HG03469 (cell line): ENCODE data around the gene RAPGEF1.
"Not testable (repeated sequence)": the region's sequence is repeated elsewhere in the genome, so short reads cannot be mapped to it uniquely, and the experiment has no call there.

ENCODE experiments used
- ATAC-seq: cut with Tn5 transposase; IDR thresholded peaks from one replicate; pipeline ENCODE4 v1.9.1; 2021; ENCODE audit warnings: mild to moderate bottlenecking, moderate library complexity, moderate number of reproducible peaks; ENCODE audit not compliant: unreplicated experiment

The RAPGEF1 gene

DNA sequence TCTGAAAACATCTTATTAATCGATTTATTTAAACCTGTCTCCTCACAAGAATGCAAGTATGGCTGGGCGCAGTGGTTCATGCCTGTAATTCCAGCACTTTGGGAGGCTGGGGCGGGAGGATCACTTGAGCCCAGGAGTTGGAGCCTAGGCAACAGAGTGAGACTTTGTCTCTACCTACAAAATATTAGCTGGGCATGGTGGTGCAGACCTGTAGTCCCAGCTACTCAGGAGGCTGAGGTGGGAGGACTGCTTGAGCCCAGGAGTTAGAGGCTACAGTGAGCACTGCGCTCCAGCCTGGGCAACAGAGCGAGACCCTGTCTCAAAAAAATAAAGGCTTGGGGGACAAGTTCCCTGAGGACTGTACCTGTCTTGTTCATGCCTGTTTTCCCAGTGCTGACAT, 85.5 kb downstream of the RAPGEF1 start:
- not testable (repeated sequence) for ATAC-seq

DNA sequence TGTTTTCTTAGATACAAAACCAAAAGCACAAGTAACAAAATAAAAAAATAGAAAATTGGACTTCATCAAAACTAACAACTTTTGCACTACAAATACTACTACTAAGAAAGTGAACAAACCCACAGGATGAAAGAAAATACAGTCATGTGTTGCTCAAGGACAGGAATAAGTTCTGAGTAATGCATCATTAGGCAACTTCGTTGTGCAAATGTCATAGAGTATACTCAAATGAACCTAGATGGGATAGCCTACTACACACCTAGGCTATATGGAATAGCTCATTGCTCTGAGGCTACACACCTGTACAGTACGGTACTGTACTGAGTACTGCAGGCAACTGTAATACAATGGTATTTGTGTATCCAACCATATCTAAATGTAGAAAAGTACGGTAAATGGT, 88.3 kb downstream of the RAPGEF1 start:
- ATAC-seq = no peak

DNA sequence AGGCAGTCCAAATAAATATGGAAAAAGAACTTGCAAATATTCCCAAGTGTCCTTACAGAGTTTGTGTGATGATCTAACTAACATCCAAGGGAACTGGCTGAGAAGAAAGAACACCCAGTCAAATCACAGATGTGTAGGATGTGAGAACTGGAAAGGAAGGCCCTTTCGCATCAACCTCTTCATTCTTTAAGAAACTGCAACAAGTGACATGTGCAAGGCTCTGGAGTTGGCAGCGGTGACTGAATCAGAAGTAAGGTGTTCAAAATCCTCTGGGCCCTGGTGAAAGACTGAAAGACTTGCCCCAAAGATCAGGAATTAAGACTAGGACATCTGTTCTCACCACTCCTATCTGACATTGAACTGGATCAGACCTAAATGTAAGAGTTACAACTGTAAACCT, 88.7 kb downstream of the RAPGEF1 start:
- no peak for ATAC-seq

DNA sequence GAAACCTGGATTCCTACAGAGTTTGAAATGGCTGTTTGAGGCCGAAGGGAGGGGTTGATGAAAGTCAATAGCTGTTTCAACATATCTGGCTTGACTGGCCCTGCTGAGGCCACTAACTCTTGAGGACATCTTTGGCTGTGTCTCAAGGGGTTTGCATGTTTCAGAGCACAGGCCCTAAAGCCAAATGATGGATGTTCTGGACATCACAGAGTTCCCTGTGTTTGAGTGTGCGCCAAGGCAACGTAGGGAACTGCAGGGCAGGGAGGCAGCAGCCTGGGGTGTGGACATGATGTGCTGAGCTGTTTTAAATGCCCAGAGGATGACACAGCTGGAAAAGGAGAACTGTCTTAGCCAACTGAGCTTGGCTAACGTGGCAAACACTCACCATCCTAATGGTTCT, 89.6 kb downstream of the RAPGEF1 start:
- ATAC-seq = no peak

DNA sequence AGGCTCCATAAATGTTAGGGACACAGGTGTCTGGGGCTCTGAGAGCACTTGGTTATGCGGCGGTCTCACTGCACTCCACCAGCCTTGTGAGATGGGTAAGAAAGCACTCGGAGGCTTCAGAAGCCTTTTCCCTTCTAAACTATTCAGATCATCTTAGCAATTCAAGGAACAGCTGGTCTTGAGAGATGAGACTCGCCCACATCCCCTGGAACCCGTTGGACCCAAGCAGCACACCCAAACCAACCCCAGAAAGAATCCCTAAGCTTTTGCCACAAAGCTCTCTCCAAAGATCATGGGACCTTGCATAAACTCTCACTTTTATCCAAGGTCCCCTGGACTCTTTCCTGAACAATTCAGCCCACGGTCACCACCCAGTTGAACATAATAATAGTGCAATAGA, 90.2 kb downstream of the RAPGEF1 start:
- no peak for ATAC-seq

DNA sequence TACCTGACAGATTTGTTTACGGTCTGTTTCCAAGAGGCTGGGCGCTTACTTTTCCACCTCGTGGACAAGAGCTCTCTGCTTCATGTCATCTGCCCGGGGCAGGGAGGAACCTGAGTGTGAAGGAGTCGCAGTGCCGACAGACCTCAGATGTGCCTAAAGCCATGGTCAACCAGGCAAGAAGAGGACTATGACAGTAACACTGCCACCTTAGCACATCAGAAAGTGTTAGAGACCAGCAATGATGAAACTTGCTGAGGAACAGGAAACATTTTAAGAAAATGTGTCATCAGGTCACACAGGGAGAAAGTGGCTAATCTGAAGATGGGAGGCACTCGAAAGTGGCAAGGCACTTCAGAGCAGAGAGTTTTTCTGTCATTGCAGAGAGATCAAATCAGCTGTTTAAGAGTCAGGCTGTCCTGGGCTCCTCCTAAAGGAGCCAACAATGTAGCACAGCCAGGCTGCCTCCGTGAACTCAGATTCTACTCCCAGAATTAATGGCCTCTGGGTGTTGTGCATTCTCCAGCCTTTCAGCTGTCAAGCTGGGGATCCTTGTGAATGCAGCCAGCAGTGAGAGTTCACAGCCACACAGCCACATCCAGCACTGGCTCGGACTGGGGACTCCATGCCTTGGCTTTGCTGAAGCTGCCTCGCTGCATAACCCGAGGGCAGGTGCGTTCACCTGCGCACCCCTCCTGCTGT, 94.6 kb downstream of the RAPGEF1 start:
- ATAC-seq = no peak

DNA sequence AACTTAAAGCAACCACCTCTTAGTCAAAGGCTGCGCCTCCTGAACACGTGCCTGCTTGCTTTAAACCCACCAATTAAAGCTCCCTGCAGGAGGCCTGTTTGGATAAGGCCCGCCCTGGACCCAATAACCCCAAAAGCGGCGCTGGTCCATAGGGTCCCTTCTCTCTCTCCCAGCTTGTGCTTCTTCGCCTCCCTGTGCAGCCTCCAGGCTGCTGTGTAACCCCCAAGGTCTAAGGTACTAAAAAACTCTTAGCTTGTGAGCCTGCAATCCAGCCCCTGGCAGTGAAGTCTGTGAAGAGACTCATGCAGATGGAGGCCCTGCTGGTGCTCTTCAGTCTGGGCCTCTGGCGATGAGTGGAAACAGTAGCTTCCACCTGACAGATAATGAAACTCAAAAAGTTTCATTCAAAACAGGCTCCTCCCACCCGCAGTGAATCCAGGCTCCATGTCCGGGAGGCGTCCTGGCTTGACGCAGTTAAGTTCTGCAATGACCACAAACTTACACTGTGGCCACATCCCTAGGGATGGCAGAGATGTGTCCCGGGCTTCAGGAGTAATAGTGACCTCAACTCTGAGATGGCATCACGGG, 97.3 kb downstream of the RAPGEF1 start:
- ATAC-seq = no peak

DNA sequence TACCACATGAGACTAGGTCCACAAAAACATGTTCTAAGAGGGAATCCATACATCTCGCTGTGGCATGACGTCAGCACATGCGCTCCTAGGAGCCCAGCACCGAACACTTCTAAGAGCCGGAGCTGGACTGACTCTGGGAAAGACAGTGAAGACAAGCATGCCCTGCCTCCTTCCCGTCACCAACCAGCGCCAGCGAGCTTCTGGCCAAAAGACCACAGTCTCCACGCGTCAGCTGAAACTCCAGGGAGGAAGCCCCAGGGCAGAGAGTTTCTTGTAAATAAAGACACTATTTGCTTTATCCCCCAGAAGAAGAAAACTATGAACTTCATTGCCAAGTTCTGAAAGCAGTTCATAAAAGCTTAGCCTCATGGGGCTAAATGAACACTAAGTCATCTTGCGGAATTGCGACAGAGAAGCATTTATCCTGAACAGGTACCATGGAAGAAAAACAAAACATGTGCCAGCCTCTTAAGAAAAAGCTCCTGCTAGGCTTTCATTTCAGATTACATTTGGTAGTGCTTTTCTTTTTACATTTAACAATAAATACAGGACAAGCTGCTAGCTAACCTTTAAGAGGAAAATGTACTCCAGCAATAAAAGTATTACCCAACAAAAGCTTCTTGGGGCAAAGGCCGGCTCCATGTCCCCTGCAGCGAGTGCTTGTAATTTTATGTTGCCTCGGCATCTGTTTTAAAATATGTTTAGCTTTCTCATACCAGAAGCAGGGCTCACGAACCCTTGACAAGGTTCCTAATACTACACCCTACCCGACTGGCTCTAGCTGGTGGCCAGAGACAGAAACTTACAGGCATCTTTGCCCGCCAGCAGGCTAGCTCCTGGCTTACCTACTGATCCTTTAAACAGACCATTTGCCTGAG, 98.0 kb downstream of the RAPGEF1 start:
- ATAC-seq = no peak

DNA sequence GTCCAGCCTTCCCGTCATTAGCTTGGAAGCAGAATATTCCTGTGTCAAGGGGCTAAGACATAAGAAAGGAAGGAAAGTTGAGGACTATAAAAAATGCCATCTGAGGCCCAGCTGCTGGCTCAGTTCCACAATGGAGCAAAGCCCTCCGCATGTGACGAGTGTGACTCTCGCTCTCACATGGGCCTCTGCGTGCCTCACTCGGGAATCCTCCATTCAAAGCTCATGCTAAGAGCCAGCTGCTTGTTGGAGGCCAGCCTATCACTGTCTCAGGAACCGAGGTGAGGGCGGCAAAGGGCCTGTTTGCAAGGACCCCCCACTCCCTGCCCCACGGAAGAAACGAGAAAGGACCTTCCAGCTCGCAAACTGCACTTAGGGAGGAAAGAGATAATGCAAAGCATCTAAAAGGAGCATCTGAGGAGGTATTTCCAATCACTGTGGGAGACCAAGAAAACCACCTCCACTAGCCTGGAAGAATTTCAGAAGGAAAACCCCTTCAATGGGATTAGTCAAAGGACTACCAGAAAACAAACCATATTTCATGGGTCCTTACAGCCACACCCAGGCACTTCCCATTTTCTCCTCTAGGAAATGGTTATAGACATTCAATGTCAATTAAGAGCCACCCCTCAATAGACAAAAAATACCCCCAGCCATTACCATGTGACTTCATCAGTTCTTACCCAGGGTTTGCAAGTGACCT, 99.3 kb downstream of the RAPGEF1 start:
- no peak for ATAC-seq

DNA sequence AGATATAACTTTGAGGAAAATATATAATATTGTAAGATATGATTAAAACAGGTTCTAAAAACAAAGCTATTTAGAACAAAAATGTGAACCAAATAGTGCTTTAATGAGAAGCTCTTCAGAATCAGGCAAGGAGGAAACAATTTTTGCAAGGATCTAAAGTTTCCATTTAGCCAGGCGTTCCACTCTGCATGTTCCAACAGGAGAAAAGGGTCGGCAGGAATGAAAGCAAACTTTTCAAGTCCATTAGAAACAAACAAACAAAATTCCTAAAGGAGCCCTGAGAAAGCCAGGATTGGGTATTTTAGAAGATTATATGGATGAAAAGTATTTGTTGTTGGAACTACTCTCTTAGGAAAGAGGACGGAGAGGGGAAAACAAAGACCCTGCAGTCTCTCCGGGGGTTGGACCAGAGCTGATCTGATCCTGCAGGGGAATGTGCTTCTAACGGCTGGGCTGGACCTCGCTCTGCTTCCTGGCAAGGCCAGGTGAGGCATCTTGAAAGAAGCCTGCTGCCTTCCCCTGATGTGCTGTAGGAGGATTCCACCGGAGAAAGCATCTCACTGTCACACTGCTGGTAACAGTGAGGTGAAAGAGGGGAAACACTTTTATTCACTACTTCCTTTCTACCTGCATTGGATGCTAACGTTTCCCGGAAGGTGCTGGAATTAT, 100.0 kb downstream of the RAPGEF1 start:
- no peak for ATAC-seq

DNA sequence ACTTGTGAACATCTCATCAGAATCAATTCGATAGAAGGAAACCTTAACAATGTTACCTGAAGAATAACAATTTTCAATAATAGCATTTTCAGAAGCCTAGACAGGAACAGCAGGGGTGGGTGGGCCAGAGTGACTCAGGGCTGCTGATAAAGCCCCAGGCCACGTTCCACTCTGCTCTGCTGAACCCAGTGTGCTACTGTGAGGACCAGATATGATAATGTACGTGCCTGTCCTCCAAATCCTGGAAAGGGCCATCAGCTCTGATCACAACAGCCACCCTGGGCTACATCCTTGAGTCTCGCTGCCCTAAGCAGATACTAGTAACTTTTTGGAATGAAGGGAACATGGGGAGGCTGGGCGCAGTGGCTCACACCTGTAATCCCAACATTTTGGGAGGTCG, 103.3 kb downstream of the RAPGEF1 start:
- no peak for ATAC-seq

DNA sequence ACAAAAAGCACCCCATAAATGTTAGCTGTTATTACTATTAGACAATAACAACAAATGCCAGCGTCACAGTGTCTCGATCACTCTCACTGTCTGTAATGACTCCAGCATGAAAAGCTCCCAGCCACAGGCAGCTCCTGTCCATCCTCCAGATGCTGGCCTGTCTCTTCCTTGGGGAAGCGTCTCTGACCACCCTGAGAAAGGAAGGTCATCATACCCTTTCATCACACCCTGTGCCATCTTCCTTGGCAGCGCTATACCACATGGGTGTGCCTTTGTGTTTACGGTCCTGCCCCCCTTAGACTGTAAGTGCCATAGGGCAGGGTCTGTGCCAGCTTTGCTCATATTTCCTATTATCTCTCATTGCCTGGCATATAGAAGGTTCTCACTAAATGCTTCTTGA, 104.0 kb downstream of the RAPGEF1 start:
- no peak for ATAC-seq

DNA sequence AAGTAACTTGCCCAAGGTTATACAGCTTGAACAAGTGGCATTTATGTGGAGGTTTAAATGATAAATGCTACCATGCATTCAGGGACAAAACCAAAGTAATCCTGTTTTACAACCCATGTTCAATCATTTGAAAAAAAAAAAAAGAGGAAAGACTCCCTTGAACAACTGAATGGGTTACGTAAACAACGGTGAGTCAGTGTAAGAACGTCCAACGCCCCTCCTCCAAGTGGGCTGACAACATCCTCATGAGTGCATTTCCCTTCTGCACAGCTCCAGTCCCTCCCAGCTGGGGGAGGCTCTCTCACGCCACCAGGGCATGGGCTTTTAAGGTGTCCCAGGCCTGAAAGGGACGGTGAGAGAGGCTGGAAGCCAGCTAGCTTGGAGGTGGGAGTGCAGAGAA, 104.6 kb downstream of the RAPGEF1 start:
- no peak for ATAC-seq

DNA sequence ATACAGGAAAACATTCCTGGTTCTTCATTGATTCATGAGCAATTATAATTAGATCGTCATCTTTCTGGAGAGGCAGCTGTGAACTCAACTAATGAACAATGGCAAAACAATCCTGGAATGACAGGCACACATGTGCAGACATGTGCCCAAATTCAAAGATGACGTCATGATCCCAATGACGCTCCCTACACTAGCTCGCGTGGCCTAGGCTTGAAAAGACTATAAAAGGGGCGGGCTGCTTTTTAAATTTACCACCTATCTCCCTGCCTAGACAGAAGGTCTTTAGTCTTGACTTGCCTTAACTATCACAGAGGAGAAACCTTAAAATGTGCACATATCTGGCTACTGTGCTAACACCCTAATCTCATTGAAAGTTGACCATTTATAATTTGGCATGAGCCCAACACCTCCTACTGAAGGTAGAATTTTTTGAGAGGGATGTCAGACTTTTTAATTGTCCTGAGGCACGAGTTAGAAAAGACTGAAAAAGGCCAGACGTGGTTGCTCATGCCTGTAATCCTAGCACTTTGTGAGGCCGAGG, 106.3 kb downstream of the RAPGEF1 start:
- no peak for ATAC-seq

DNA sequence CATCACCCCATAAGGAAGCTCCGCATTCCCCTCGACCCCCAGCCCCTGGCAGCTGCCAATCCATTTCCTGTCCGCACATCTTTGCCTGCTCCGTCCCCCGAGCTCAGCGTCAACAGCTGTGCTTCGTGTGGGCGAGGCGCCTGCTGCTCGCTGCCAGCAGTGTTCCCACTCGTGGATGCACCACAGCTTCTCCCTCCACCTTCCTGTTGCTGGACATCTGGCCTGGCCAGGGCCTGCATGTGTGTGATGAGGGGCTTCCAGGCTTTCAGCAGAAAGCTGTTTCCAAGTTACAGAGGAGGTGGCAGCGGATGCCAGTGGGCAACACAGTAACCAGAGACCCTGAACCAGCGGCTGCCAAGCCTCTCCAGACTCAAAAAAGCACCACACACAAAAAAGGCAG, 108.6 kb downstream of the RAPGEF1 start:
- no peak for ATAC-seq

DNA sequence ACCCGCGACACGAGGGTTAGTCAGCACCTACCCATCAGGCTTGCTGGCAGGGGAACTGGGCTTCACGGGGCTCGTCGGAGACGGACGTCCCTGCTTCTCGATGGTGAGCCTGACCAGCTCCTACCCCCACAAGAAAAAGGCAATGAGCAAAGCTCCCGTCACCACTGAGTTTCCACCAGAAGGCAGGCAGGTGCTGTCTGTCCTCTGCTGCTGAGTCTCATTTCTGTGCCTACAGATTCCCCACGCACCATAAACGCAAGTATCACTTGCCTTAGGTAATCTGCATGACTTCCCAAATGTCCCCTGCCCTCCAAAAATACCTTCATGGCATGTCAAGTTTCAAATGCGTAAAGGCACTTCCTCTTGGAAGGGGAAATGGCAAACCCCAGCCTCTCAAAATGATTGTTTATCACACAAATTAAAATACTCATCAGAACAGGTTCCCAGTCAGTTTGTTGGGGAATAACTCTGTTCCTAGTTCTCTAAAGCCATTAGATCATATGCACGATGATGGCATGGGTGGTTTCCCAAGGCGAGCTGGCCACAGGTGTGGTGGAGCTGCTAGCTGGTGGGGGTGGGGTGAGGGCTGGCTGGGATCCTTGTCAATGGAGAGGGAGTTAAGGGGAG, 109.6 kb downstream of the RAPGEF1 start:
- no peak for ATAC-seq

DNA sequence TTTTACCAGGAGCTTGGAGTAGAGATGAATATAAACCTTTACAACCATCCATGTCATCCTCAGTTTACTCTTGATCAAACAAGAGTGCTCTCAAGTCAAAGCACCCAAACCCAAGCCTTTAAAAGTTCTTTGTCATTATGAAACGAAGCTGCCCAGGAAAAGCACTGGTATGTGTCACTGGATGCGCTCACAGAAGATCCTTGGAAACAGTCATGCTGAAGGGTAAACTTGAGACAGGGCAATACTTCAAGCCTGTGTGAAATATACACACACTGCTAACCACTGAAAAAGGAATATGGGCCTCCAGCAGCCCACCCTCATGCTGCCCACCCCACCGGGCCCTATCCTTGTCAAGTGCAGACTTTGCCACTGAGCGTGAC, 110.1 kb downstream of the RAPGEF1 start:
- ATAC-seq = no peak

DNA sequence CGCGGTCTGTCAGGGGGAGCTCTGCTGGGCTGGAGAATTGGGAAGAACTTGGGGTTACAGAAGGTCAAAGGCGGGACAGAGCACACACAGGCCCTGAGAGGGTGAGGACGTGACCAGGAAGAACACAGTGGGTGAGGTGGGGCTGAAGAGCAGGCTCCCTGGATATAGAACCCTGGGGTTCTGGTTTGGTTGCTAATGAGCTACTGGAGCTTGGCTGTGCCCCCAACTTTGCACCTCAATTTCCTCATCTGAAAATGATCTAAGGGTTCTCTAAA, 110.7 kb downstream of the RAPGEF1 start:
- ATAC-seq = no peak

DNA sequence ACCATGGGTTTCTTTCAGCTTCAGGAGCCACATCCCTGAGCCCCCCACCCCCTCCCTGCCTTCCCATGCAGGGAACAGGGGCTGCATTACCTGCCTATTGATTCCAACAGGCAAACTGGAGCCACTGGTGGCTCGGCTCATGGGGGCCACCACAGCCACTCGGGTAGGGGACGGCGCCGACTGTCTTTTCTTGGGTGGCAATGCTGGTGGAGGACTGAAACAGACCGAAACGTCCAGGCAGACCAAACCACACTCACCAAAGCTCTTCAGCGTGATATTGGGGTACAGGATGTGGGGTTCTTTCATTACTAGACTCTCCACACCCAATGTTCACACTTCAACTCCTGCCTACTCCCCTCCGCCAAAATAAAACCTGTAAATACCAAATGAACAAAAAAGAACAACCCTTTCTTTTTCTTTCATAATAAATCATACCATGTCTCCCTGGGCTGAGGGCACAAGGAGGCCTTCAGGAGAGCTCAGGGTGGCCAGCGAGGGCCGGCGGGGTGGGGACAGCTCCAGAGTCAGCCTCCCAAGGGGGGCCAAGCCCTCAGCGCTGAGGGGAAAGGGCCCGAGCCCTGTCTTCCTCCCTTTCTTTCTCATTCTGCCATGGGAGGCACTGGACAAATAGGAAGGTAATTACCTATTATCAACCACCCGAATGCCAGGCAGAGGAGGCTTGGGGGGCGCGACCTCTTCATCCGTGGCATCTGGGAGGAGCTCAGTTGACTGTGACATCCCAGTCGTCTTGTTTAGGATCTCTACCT, 111.2 kb downstream of the RAPGEF1 start:
- no peak for ATAC-seq
